ENCODE results near the gene KIAA0319L.
A peak's percentile ranks its signal among the peaks of the same experiment; 100 is the strongest.

KIAA0319L gene

DNA sequence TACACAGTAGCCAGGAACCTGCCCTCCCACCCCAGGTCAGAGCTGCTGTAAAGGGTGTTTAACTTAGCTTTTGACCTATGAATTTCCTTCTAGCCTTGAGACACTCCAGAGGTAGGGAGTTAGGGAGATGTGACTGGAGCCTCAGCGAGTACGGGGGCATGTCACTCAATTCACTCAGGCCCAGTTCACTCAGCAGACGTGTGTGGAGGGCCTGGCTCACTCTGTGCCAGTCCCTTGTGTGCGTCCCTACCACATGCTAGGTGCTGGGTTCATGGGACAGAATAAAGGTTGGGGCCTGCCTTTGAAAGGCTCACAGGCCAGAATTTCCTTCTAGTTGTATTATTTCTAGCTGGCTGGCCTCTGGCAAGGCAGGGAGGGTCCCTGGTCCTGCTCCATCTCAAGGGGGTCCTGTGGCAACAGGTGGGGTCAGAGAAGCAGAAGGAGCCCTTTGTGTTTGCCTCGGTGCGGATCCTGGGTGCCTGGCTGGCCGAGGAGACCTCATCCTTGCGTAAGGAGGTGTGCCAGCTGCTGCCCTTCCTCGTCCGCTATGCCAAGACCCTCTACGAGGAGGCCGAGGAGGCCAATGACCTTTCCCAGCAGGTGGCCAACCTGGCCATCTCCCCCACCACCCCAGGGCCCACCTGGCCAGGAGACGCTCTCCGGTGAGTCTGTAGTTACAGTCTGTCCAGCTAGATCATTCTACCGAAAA, 4.9 kb upstream of the KIAA0319L start:
- no peak for DNase-seq

DNA sequence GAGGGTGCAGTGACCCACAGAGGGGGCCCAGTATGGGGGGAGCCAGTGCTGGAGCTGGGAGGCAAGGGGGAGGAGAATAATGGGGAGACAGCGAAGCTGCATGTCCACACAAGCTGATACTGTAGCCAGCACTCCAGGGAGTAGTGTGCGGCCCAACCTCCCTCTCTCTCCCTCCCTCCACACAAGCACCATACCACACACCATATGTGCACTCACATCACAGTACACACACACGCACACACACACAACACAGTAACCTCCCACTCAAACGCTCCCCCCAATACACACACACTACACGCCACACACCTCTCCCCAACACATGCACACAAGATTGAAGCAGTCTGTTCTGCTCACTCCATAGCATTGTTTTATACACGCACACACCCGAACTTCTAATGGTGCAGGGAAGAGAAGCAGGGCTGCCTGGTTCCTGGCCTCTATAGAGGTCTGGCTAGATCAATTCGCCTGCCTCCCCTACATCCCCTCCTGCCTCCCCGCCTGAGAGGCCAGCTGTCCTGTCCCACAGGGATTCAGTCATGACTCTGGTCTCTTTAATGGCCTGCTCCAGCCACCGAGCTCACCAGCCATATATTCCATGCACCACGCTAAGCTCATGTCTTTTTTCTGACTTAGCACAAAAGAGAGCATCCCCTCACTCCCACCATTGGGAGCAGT, 4.2 kb upstream of the KIAA0319L start:
- no peak for DNase-seq

DNA sequence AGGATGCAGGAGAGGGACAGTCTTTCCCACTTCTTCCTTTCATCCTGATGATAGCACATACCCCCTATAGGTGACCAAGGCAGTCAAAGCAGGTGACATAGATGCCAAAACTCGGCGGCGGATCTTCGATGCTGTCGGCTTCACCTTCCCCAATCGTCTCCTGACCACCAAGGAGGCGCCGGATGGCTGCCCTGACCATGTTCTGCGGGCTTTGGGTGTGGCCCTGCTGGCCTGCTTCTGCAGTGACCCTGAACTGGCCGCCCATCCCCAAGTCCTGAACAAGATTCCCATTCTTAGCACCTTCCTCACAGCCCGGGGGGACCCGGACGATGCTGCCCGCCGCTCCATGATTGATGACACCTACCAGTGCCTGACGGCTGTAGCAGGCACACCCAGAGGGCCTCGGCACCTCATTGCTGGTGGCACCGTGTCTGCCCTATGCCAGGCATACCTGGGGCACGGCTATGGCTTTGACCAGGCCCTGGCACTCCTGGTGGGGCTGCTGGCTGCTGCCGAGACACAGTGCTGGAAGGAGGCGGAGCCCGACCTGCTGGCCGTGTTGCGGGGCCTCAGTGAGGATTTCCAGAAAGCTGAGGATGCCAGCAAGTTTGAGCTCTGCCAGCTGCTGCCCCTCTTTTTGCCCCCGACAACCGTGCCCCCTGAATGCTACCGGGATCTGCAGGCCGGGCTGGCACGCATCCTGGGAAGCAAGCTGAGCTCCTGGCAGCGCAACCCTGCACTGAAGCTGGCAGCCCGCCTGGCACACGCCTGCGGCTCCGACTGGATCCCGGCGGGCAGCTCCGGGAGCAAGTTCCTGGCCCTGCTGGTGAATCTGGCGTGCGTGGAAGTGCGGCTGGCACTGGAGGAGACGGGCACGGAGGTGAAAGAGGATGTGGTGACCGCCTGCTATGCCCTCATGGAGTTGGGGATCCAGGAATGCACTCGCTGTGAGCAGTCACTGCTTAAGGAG, 3.3 kb upstream of the KIAA0319L start:
- no peak for DNase-seq

DNA sequence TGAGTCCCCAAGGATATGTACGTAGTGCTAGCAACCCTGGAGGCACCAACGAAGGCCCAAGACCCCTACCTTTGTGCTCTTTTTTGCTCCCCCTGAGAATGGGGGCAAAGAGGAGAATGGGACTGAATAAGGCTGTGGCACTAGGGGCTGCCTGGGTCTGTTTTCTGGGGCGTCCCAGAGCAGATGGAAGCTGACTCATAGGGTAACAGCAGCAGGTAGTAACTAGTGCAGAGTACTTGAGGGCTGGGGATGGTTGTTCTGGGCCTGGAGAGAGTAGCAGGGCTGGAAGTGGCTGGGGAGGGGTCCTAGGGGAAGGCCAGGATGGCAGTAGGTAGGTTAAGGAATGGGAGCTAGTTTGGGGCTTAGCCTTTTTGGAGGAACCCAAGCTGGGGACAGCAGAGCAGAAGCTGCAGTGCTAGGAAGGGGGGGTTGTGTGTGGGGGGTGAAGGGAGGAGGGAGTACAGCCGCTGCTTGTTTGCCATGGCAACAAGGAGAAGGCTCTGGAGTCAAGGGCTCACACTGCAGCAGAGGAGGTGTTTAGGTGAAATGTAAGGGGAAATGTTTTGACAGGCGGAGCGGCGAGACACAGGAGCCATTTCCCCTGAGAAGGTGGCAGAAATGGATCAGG, 2.2 kb upstream of the KIAA0319L start:
- no peak for DNase-seq

- peak; percentile 79 for DNase-seq
Observed at GRCh38 chr1:35558374-35559316, 1.4 kb upstream of the KIAA0319L start.

GRCh38 chr1:35557611-35558373, 589 bp upstream of the KIAA0319L start, which contains the start of gene NCDN:
TSS of gene NCDN (plus strand) at chr1:35557799. CDS start at chr1:35558191, 392 bp downstream.
- peak; percentile 99 for DNase-seq

GRCh38 chr1:35556484-35557117, 602 bp downstream of the KIAA0319L start:
- DNase-seq = no peak

GRCh38 chr1:35555601-35556477, 1.4 kb downstream of the KIAA0319L start:
- peak; percentile 16 for DNase-seq

- DNase-seq = no peak
Observed at GRCh38 chr1:35555212-35555584, 2.0 kb downstream of the KIAA0319L start.

DNA sequence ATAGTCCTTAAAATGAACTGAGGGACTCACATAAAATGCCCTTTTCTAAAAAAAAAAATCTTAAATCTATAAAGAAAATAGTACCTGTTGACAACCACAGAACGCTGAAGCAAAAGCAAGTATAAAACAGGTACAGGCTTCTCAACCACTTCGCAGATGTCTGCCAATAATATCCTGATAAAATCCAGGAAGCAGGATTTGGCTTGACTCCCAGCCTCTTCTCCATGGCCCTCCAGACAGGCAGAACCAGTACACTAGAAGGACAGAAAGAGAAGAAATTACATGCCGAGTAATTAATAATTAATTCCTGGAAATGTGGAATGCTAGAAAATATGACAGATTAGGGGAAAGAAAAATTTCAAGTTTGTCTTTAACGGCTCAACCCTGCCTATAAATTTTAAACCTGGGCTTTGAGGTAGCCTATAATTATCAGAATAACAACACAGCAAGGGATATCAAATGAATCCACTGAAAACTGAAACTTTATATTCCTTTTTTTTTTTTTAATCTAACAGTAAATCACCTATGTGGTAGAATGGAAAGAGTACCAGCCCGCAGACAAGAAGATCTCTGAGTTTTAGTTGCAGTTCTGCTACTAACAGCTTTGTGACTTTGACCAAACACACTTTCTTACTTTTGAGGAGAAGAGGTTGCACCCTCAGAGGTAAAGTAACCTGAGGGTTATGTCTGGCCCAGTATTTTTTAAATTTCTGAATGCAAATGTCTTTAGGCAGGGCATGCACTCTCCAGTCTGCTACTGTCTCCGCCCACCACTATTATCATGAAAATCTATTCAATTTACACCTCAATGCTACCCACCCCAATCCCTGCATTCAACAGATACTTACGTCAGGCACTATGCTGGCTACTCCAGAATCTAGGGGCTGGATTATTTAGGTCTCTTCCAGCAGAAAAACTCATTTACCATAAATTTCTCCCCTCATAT, 2.7 kb downstream of the KIAA0319L start:
- DNase-seq = no peak

GRCh38 chr1:35553851-35554250, 3.4 kb downstream of the KIAA0319L start:
- DNase-seq = no peak

- no peak for DNase-seq
Observed at GRCh38 chr1:35546614-35547013, 10.6 kb downstream of the KIAA0319L start.

GRCh38 chr1:35544976-35545375, 12.2 kb downstream of the KIAA0319L start:
- peak; percentile 92 for DNase-seq

DNA sequence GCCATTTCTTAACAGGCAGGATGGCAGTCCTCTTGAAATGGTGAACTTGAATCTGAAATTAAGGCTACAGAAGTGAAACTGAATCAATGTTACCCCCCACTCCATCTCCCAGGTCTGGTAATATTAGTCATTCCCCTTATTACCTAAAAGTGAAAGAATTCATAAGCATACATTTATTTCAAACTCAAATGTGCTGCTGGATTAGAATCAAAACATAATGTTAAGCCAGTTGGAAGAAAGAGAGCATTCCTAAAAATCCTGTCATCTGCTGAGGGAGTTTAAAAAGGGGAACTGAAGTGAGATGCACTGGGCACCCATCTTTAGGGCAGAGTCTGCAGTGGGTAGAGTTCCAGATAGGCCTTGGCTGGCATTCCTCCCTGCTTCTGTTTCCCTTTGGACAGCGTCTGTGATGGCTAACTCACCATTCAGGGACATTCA, 17.4 kb downstream of the KIAA0319L start:
- no peak for DNase-seq

DNA sequence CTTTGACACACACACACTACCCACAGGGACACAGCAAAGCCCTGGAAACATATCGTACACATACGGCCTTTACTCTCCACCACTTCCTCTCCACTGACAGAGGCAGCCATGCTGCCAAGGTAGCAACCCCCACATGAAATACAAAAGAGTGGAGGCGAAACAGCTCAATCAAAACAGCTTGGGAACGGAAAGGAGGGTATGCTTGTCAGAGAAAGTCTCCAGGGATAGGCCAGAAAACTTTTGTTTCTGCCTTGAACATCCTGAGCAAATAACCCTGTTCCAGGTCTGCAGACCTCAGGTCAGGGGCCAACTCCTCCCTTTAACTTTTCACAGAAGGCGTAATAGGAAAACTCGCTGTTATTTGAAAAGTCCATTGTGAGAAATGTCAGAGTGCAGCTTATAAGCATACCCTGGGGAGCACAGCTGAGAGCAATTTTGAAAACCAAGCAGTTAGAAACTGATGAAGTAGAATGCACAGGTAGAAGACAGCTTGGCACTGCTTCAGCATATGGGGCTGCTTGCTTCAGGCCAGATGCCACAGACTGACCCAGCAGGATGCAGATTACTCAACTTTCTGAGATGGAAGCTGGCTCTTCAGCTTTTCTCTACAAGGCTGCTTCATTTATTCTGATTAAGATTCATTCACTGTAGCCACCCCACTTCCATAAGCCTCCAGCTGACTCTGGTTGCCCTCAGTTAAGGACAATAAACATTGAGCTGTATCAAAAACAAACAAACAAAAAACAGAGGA, 18.0 kb downstream of the KIAA0319L start:
- DNase-seq = peak; percentile 23

- DNase-seq = no peak
Observed at GRCh38 chr1:35537806-35538205, 19.4 kb downstream of the KIAA0319L start.

DNA sequence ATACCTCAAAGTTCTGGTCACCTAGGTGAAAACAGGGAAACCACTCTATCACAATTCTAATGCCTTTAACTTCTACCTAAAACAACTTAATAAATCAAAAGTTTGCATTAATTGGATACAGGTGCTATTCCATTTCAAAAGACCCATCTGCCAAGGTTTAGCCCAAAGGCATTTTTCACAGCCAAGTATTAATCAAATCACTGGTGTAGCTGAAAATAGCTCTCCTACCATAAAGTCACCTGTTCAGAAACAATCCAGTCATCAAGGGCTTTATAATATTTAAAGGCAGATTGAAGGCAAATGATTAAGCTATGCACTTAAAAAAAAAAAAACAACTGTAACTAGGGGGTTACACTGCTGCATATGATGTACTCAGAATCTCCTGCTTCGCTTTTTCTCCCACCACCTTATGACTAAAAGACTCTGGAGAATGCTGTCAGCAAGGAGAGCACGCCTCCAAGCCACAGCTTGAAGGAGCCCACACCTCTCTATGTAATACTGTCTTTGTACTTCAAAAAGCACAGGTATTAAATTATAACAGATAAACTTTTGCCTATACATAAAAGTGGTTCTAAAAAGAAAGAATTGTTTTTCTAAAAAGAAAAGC, 20.5 kb downstream of the KIAA0319L start:
- no peak for DNase-seq

Measured in NCI-H82 (cell line).